Right lobe of liver (tissue), 6 donors: ENCODE data around the gene LCNL1. TPM values are rescaled to one million over a fixed set of nuclear protein-coding genes. Genes with fewer than 3 reads are reported as not detected.

ENCODE experiments used
- ATAC-seq, 4 donors: fragments of 200-7000 bp; cut with Tn5 transposase; one replicate each; pipeline ENCODE4 v1.9.1; 2020; ENCODE audit warnings: mild to moderate bottlenecking in 4 of 4, moderate library complexity in 4 of 4
- DNase-seq, 3 donors: peaks; one replicate each; pipeline ENCODE4 v3.0.0-alpha.2; 2020
- H3K27ac ChIP-seq, 3 donors: fragments of 200-600 bp; one replicate each; pipeline ENCODE4 v1.8.0; 2022
- H3K27me3 ChIP-seq, 2 donors: fragments of 200-600 bp; one replicate each; pipeline ENCODE4 v1.8.0; 2022
- H3K36me3 ChIP-seq, 4 donors: fragments of 200-600 bp; sonication (generic) in 1 of 4; one replicate each; pipeline versions ENCODE4 v1.5.1 to v1.8.0; 2017 to 2022; ENCODE audit warnings: control low read depth in 1 of 4
- H3K4me1 ChIP-seq, 4 donors: fragments of 200-600 bp; sonication (generic) in 1 of 4; one replicate each; pipeline versions ENCODE4 v1.5.1 to v1.8.0; 2017 to 2022; ENCODE audit warnings: control low read depth in 1 of 4
- H3K4me3 ChIP-seq, 3 donors: fragments of 200-600 bp; one replicate each; pipeline ENCODE4 v1.8.0; 2022
- H3K9me3 ChIP-seq, 4 donors: fragments of 200-600 bp; sonication (generic) in 1 of 4; one replicate each; pipeline versions ENCODE4 v1.5.1 to v1.8.0; 2017 to 2022; ENCODE audit warnings: control low read depth in 1 of 4
- POLR2A ChIP-seq: fragments of 450-650 bp; IDR thresholded peaks from one replicate; pipeline ENCODE4 v1.6.1; 2017; ENCODE audit warnings: antibody characterized with exemption, mild to moderate bottlenecking
- WGBS: methylation state at CpG from one replicate; pipeline ENCODE4 v1.1.6; 2018; ENCODE audit warnings: low coverage, low lambda C conversion rate; ENCODE audit not compliant: insufficient coverage; ENCODE audit errors: missing lambda C conversion rate; 5-methylcytosine and 5-hydroxymethylcytosine counted together
- intact Hi-C, 2 donors: fragments of 100-400 bp; cut with DNase I; formaldehyde crosslinking; loops; one replicate each; pipeline versions ENCODE4 v1.11.2 to v1.14.1; 2022
- total RNA-seq, 6 experiments: library from RNA; depleted of rRNA in 2 of 6; stranded (reverse); fragments of >200 nt in 2 of 6; fragmentation: NEBNext Ultra II Directional in 3 of 6; extraction: Animal tissue kit (Norgen Biotek cat#: 25700) in 3 of 6; gene quantifications; one replicate each; pipeline versions ENCODE4 v1.1.0 to v1.2.4, GENCODE V29; 2016 to 2023
- TF ChIP-seq, protein P1 (sequence below), 4 donors: fragments of 200-600 bp in 3 of 4; fragments of 450-650 bp in 1 of 4; IDR thresholded peaks; one replicate each; pipeline versions ENCODE4 v1.5.1 to v1.8.0; 2016 to 2022; ENCODE audit warnings: antibody characterized with exemption in 4 of 4, mild to moderate bottlenecking in 2 of 4
- donor health status: DM: no; HTN: yes; CAD: no.
- donor health status: DM: no; HTN: no; CAD: no.
- donor health status: DM: no; HTN: no; CAD: no.
- donor health status: DM: no; HTN: yes; CAD: no.
- donor health status: DM: no; HTN: yes; CAD: no.

LCNL1 gene
- total RNA-seq, 6 experiments from 2014 or later = not detected

- TF ChIP-seq, protein P1, sequence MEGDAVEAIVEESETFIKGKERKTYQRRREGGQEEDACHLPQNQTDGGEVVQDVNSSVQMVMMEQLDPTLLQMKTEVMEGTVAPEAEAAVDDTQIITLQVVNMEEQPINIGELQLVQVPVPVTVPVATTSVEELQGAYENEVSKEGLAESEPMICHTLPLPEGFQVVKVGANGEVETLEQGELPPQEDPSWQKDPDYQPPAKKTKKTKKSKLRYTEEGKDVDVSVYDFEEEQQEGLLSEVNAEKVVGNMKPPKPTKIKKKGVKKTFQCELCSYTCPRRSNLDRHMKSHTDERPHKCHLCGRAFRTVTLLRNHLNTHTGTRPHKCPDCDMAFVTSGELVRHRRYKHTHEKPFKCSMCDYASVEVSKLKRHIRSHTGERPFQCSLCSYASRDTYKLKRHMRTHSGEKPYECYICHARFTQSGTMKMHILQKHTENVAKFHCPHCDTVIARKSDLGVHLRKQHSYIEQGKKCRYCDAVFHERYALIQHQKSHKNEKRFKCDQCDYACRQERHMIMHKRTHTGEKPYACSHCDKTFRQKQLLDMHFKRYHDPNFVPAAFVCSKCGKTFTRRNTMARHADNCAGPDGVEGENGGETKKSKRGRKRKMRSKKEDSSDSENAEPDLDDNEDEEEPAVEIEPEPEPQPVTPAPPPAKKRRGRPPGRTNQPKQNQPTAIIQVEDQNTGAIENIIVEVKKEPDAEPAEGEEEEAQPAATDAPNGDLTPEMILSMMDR (IDR thresholded peaks at IDR 0.05) = no peak
- TF ChIP-seq POLR2A = no peak
- Histone ChIP-seq H3K9me3 (no peaks in the 10 kb centered on the region), H3K27me3 (no peaks in the 10 kb centered on the region), H3K4me3 (no peak overlapping the region), H3K27ac (peak overlapping the region in 1 of 3 donors; percentile 98), H3K4me1 (peaks cover 0 to 51% (median 25%) of the 10 kb centered on the region in 4 donors), H3K36me3 (peaks cover 6 to 24% (median 22%) of the 10 kb centered on the region in 4 donors)
- ATAC-seq (no peak), DNase-seq (peak in 2 of 3 donors; percentile 54 to 57)
- no CpG with 5 or more reads among the region's 55 CpGs for WGBS
- intact Hi-C loops = loop anchor here in 1 of 2 donors (10.0 kb wide), 2 partner anchors 57 to 93 kb away; partner anchors contain the start of genes FUT7 and TRAF2
Measured at GRCh38 chr9:136941231-136942111, 41.3 kb upstream of the LCNL1 start.

GRCh38 chr9:136942112-136942880 lies 40.5 kb upstream of the LCNL1 start:
- Histone ChIP-seq H3K4me1 (peaks cover 0 to 50% (median 22%) of the 10 kb centered on the region in 4 donors), H3K9me3 (no peaks in the 10 kb centered on the region), H3K36me3 (peaks cover 6 to 24% (median 22%) of the 10 kb centered on the region in 4 donors), H3K4me3 (no peak overlapping the region), H3K27me3 (no peaks in the 10 kb centered on the region), H3K27ac (peak overlapping the region in 2 of 3 donors; percentile 88 to 98)
- intact Hi-C loops = loop anchor here in 1 of 2 donors (10.0 kb wide), 2 partner anchors 57 to 93 kb away; partner anchors contain the start of genes FUT7 and TRAF2
- DNase-seq = peak in 2 of 3 donors; percentile 55 to 66
- TF ChIP-seq POLR2A = no peak
- TF ChIP-seq, protein P1 (IDR thresholded peaks at IDR 0.05) = no peak
- ATAC-seq = no peak
- no CpG with 5 or more reads among the region's 60 CpGs for WGBS

DNA sequence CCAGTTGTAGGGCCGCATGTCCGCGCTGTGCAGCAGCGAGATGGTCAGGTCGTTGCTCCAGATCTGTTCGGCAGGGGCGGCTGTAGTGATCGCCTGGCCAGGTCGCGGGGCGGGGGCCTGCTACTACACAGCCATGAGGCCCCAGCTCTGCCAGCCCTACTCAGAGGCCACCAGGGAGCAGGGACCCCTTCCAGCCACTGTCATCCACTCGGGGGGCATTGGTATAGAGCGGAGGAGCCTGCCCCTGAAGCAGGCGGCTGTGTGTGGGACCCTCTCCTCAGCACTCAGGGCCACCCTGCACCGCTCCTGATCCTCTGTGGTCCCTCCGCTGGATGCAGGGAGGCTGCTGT lies 39.9 kb upstream of the LCNL1 start:
- intact Hi-C loops = loop anchor here in 1 of 2 donors (10.0 kb wide), 2 partner anchors 58 to 92 kb away; partner anchors contain the start of genes FUT7 and TRAF2
- H3K36me3 ChIP-seq = peaks cover 6 to 24% (median 22%) of the 10 kb centered on the region in 4 donors
- no peaks in the 10 kb centered on the region for H3K27me3 ChIP-seq
- H3K9me3 ChIP-seq = no peaks in the 10 kb centered on the region
- DNase-seq (peak in 1 of 3 donors; percentile 62), ATAC-seq (no peak)
- H3K27ac ChIP-seq = peak overlapping the region; percentile 88 to 98 (median 93)
- H3K4me1 ChIP-seq = peaks cover 0 to 48% (median 22%) of the 10 kb centered on the region in 4 donors
- H3K4me3 ChIP-seq = peak overlapping the region; percentile 72 to 94 (median 75)
- TF ChIP-seq, protein P1 (IDR thresholded peaks at IDR 0.05) = no peak
- no peak for TF ChIP-seq POLR2A
- WGBS = 70% methylated on average over 2 of the region's 16 CpGs
